Measurements from ENCODE around the gene ZSCAN1.

GRCh38 chr19:58079792-58080191 is 46.0 kb downstream of the ZSCAN1 start:
- TF ChIP-seq CTCF (IDR thresholded peaks at IDR 0.05) (no peak), POLR2AphosphoS5 (IDR thresholded peaks at IDR 0.05) (no peak), POLR2A (IDR thresholded peaks at IDR 0.05) (no peak), EP300 (IDR thresholded peaks at IDR 0.05) (no peak)
